ENCODE data around the gene SAPCD1. TPM values are rescaled to one million over a fixed set of nuclear protein-coding genes. Genes with fewer than 3 reads are reported as not detected.
A peak's percentile ranks its signal among the peaks of the same experiment; 100 is the strongest.

Gene SAPCD1
- total and polyA plus RNA-seq, 4 donors: 1.3 to 6.3 (median 3.1) TPM

DNA sequence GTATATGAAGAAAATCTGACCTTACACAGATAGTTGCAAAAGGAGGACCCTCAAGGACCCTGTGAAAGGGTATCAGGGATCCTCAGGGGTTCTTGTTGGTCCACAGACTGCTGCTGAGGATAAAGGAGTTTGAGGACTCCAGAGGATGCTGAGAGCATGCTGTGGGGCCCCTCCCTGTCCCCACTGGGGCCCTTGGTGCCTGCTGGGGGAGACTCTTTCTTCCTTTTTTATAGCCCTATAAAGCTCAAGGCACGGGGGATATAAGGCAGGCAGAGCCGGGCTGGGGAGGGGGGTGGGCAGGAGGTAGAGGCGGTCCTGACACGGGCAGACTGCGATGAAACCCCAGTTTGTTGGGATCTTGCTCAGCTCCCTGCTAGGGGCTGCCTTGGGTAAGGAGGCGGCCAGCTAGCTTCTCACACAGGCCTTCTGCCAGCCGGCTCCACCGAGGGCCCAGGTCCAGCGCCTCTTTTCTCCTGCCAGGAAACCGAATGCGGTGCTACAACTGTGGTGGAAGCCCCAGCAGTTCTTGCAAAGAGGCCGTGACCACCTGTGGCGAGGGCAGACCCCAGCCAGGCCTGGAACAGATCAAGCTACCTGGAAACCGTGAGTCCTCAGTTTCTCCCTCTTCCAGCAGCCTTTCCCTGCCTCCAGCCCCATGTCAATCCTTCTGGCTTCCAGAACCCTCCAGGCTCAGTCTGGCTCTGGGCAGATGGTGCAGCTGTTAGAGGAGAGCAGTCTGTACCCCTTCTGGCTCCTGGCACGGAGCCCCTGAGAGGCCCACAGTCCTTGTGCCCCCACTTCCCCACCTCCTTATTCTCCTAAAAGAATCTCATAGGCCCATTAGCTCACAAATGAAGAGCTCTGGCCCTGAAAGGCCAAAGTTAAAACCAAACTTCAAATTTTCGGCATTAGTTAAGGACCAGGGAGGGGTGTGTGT is 47.2 kb upstream of the SAPCD1 start, which contains the start of gene LY6G6D:
LY6G6D (plus strand) TSS at position 327 of the 937 bp plus-strand sequence; CDS start at position 335, 8 bp downstream.
- 80 to 83% methylated on average over 16 of the region's 16 CpGs for WGBS, 2 donors
- H3K4me3 ChIP-seq: no peak within 1 kb of the TSS
- TF ChIP-seq CTCF (IDR thresholded peaks at IDR 0.05; ENCODE audit: control extremely low read depth, extremely low read depth): no peak
- no peaks in the 10 kb centered on the region for H3K36me3 ChIP-seq (ENCODE audit: control insufficient read depth in 4 of 4, insufficient read depth in 4 of 4, low read length in 4 of 4)
- no peaks in the 10 kb centered on the region for H3K9me3 ChIP-seq (ENCODE audit: control insufficient read depth in 4 of 4, insufficient read depth in 3 of 4, low read length in 3 of 4)
- no peaks in the 10 kb centered on the region for H3K27me3 ChIP-seq (ENCODE audit: control insufficient read depth in 3 of 3, insufficient read depth in 3 of 3, low read length in 2 of 3)
- ATAC-seq (ENCODE audit: insufficient read depth, low FRiP score) (no peak), DNase-seq (peak in 2 of 3 donors; percentile 32 to 35)
- no peak within 1 kb of the TSS for H3K9ac ChIP-seq (ENCODE audit: insufficient read depth in 1 of 2, low read length in 2 of 2)
- H3K4me1 ChIP-seq (ENCODE audit: control insufficient read depth in 5 of 5, insufficient read depth in 5 of 5, low read length in 5 of 5): peaks cover 0 to 29% (median 8%) of the 10 kb centered on the region in 5 donors
- no peak within 1 kb of the TSS for H3K27ac ChIP-seq (ENCODE audit: low read depth in 1 of 2, low read length in 1 of 2)

DNA sequence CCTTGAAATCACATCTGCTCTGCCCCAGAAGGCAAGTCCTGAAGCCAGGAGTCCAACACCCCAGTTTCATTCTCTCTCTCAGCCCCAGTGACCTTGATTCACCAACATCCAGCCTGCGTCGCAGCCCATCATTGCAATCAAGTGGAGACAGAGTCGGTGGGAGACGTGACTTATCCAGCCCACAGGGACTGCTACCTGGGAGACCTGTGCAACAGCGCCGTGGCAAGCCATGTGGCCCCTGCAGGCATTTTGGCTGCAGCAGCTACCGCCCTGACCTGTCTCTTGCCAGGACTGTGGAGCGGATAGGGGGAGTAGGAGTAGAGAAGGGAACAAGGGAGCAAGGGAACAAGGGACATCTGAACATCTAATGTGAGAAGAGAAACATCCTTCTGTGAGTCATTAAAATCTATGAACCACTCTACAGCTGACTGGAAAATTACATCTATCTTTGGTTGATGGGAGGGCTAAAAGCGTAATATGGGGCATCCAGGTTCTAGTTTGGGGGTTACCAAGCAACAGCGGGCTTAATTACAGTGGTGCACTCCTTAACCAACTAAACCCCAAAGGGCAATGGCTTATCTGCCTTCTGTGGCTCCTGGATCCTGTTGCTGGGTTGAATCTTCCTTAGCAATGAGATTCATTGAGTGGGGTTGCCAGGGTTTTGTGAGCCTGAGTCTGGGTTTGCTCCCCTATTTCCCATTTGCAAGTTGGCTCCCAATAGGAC is 44.8 kb upstream of the SAPCD1 start:
- H3K4me1 ChIP-seq (ENCODE audit: control insufficient read depth in 5 of 5, insufficient read depth in 5 of 5, low read length in 5 of 5): peaks cover 0 to 29% (median 0%) of the 10 kb centered on the region in 5 donors
- no peaks in the 10 kb centered on the region for H3K27me3 ChIP-seq (ENCODE audit: control insufficient read depth in 3 of 3, insufficient read depth in 3 of 3, low read length in 2 of 3)
- DNase-seq (no peak), ATAC-seq (ENCODE audit: insufficient read depth, low FRiP score) (no peak)
- TF ChIP-seq CTCF (IDR thresholded peaks at IDR 0.05; ENCODE audit: control extremely low read depth, extremely low read depth): no peak
- no peak overlapping the region for H3K9ac ChIP-seq (ENCODE audit: insufficient read depth in 1 of 2, low read length in 2 of 2)
- no peaks in the 10 kb centered on the region for H3K9me3 ChIP-seq (ENCODE audit: control insufficient read depth in 4 of 4, insufficient read depth in 3 of 4, low read length in 3 of 4)
- no peak overlapping the region for H3K27ac ChIP-seq (ENCODE audit: low read depth in 1 of 2, low read length in 1 of 2)
- WGBS, 2 donors: 78 to 82% methylated on average over 10 of the region's 10 CpGs
- H3K36me3 ChIP-seq (ENCODE audit: control insufficient read depth in 4 of 4, insufficient read depth in 4 of 4, low read length in 4 of 4): no peaks in the 10 kb centered on the region
- H3K4me3 ChIP-seq: no peak overlapping the region

DNA sequence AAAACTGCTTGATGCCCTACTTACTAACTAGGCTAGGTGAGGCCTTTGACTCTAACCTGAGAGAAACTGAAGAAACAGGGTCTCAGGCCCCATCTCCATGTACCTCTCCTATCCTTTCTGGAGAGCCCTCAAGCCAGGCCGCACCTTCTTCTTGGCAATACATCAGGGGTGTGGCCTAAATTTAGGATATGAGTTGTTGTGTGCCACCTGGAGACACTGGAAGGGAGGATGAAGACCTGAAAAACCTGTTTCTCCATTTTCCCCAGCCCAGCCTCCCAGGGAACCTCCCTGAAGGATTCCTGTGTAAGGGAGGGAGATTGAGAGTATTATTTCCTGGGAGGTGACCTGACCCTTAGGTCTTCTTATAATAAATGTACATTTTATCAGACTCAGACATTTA is 44.2 kb upstream of the SAPCD1 start:
- H3K4me1 ChIP-seq (ENCODE audit: control insufficient read depth in 5 of 5, insufficient read depth in 5 of 5, low read length in 5 of 5): peaks cover 0 to 29% (median 0%) of the 10 kb centered on the region in 5 donors
- no peaks in the 10 kb centered on the region for H3K27me3 ChIP-seq (ENCODE audit: control insufficient read depth in 3 of 3, insufficient read depth in 3 of 3, low read length in 2 of 3)
- ATAC-seq (ENCODE audit: insufficient read depth, low FRiP score) (no peak), DNase-seq (peak in 1 of 3 donors; percentile 63)
- no peak overlapping the region for H3K27ac ChIP-seq (ENCODE audit: low read depth in 1 of 2, low read length in 1 of 2)
- TF ChIP-seq CTCF (IDR thresholded peaks at IDR 0.05; ENCODE audit: control extremely low read depth, extremely low read depth): no peak
- no peak overlapping the region for H3K9ac ChIP-seq (ENCODE audit: insufficient read depth in 1 of 2, low read length in 2 of 2)
- whole genome bisulfite sequencing, 2 donors: 63 to 86% methylated on average over 1 of the region's 1 CpG
- H3K9me3 ChIP-seq (ENCODE audit: control insufficient read depth in 4 of 4, insufficient read depth in 3 of 4, low read length in 3 of 4): no peaks in the 10 kb centered on the region
- no peak overlapping the region for H3K4me3 ChIP-seq
- H3K36me3 ChIP-seq (ENCODE audit: control insufficient read depth in 4 of 4, insufficient read depth in 4 of 4, low read length in 4 of 4): no peaks in the 10 kb centered on the region

Data from lung (tissue), 12 donors.